ENCODE measurements around the gene ALX1.

DNA sequence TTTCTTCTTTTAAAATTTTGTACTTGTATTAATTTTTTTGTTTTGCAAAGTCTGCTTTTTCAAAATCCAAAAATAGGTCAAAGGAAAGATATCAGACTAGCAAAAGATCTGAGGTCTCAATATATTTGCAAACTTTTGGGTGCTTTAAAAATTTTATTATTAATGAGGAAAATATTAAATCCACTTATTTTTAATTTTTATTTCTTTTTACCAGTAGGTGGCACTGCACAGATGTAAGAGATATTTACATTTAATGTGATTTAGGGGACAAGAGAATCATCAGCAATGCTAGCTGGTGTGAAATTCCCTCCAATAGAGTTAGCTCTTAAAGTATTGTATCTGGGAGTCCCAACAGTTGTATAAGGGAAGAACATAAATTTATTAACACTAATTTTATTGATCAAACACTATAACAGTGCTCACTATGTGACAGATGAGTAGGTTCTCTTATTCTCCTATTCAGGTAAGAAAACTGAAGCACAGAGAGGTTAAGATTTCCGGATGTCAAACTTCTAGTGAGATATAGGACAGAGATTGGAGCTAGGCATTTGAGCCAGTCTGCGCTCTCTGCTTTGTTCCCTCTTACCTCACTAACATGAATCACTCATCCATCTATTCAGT is 30.5 kb downstream of the ALX1 start:
- TF ChIP-seq EZH2 (IDR thresholded peaks at IDR 0.05; ENCODE audit: insufficient read depth, poor library complexity, severe bottlenecking) (no peak), EZH2phosphoT487 (IDR thresholded peaks at IDR 0.05; ENCODE audit: insufficient read depth, low read depth) (no peak)
